ENCODE data around the gene LSM3. TPM values are rescaled to one million over a fixed set of nuclear protein-coding genes. Genes with fewer than 3 reads are reported as not detected.

LSM3 gene
- total RNA-seq, 2 experiments from 2014 or later: 12.4 to 21.9 TPM

DNA sequence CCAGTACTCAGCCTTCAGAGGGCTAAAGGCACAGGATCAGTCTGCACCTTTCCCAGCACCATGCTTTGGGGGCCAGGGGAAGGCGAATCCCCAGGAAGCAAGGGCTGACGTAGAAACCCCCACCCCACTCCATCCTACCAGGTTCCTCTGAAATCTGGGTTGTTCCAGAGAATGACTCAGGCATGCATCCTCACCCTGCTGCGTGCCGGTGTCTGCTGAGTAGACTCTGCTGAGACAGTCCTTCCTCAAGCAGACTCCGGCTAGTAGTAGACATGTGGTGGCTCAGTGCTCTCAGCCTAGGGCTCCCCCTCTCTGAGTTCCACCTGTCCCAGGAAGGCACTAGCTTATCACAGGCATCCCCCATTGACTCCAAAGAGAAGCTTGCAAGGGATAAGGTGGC lies 44.7 kb upstream of the LSM3 start:
- no peak for TF ChIP-seq EZH2phosphoT487 (IDR thresholded peaks at IDR 0.05; ENCODE audit: borderline replicate concordance, low read depth, low read length)
- TF ChIP-seq, protein P1, sequence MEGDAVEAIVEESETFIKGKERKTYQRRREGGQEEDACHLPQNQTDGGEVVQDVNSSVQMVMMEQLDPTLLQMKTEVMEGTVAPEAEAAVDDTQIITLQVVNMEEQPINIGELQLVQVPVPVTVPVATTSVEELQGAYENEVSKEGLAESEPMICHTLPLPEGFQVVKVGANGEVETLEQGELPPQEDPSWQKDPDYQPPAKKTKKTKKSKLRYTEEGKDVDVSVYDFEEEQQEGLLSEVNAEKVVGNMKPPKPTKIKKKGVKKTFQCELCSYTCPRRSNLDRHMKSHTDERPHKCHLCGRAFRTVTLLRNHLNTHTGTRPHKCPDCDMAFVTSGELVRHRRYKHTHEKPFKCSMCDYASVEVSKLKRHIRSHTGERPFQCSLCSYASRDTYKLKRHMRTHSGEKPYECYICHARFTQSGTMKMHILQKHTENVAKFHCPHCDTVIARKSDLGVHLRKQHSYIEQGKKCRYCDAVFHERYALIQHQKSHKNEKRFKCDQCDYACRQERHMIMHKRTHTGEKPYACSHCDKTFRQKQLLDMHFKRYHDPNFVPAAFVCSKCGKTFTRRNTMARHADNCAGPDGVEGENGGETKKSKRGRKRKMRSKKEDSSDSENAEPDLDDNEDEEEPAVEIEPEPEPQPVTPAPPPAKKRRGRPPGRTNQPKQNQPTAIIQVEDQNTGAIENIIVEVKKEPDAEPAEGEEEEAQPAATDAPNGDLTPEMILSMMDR (conservative IDR thresholded peaks at IDR 0.05; ENCODE audit: low read length): no peak
- BruUV-seq (replicated peaks): no TSS peak
- ChIA-PET POLR2A (interaction anchor here (1.4 kb wide), 1 partner anchor 8 kb away, joined by 3 read pairs; the partner anchor contains the start of gene TMEM43), CTCF (ENCODE audit: unreplicated experiment) (no interaction called here)
- DNase-seq (ENCODE audit: low spot score): no peak
- intact Hi-C loops (cut with micrococcal nuclease; ENCODE audit: unreplicated experiment): no loop called here
- Histone ChIP-seq H3K79me2 (ENCODE audit: insufficient read depth, low read depth, low read length) (no peaks in the 10 kb centered on the region), H3K9me3 (ENCODE audit: low read length) (no peaks in the 10 kb centered on the region), H3K36me3 (ENCODE audit: insufficient read depth, low read length) (peaks cover 60% of the 10 kb centered on the region), H3K4me3 (ENCODE audit: low read depth, low read length, poor library complexity, severe bottlenecking) (no peak overlapping the region), H3K4me1 (ENCODE audit: insufficient read depth, low read length, poor library complexity, severe bottlenecking) (no peaks in the 10 kb centered on the region), H4K20me1 (ENCODE audit: insufficient read depth, low read length) (no peaks in the 10 kb centered on the region), H3K27ac (ENCODE audit: low read depth, low read length, poor library complexity, severe bottlenecking) (no peak overlapping the region), H3K9me2 (ENCODE audit: insufficient read depth, low read length) (no peaks in the 10 kb centered on the region), H3K4me2 (ENCODE audit: low read length) (no peak overlapping the region), H2AFZ (ENCODE audit: low read length) (no peak overlapping the region)

DNA sequence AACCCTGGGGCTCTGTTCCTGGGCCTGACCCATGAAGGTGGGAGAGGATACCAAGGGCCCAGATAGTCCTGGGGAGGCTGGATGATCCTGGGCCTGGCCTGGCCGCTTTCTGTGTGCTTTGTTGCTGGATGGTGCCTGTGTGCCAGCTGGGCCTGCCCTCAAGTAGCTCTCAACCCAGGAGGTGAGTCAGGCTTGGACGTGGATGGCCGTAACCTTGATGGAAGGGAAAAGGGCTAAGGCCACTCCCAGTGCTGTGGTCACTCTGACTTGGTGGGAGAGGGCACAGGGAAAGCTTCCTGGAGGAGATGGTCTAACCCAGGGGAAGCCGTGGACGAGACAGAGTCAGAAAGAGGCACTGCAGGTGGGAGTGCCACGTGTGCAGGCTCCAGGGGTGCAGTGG lies 44.3 kb upstream of the LSM3 start:
- Histone ChIP-seq H3K9me2 (ENCODE audit: insufficient read depth, low read length) (no peaks in the 10 kb centered on the region), H3K4me2 (ENCODE audit: low read length) (no peak overlapping the region), H4K20me1 (ENCODE audit: insufficient read depth, low read length) (no peaks in the 10 kb centered on the region), H3K79me2 (ENCODE audit: insufficient read depth, low read depth, low read length) (no peaks in the 10 kb centered on the region), H2AFZ (ENCODE audit: low read length) (no peak overlapping the region), H3K4me3 (ENCODE audit: low read depth, low read length, poor library complexity, severe bottlenecking) (no peak overlapping the region), H3K4me1 (ENCODE audit: insufficient read depth, low read length, poor library complexity, severe bottlenecking) (no peaks in the 10 kb centered on the region), H3K36me3 (ENCODE audit: insufficient read depth, low read length) (peaks cover 57% of the 10 kb centered on the region), H3K9me3 (ENCODE audit: low read length) (no peaks in the 10 kb centered on the region), H3K27ac (ENCODE audit: low read depth, low read length, poor library complexity, severe bottlenecking) (no peak overlapping the region)
- ChIA-PET POLR2A (interaction anchor here (1.4 kb wide), 1 partner anchor 9 kb away, joined by 3 read pairs; the partner anchor contains the start of gene TMEM43), CTCF (ENCODE audit: unreplicated experiment) (no interaction called here)
- TF ChIP-seq EZH2phosphoT487 (IDR thresholded peaks at IDR 0.05; ENCODE audit: borderline replicate concordance, low read depth, low read length): no peak
- TF ChIP-seq, protein P1 (conservative IDR thresholded peaks at IDR 0.05; ENCODE audit: low read length): no peak
- DNase-seq (ENCODE audit: low spot score): no peak
- intact Hi-C loops (cut with micrococcal nuclease; ENCODE audit: unreplicated experiment): no loop called here
- no TSS peak for BruUV-seq (replicated peaks)

DNA sequence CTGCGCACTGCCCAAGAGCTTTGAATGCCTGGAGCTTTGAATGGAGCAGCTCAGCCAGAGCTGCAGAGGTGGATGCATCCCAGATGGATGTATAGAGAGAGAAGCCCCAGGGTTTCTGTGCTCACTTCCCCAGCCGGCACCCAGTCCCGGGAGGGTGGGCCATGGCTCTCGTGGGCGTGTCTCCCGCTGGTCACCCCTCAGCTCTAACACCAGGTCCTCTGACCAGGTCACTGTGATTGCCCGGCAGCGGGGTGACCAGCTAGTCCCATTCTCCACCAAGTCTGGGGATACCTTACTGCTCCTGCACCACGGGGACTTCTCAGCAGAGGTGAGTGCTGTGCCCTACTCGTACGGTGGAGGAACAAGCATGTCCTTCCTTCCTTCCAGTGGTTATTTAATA lies 43.0 kb upstream of the LSM3 start:
- TF ChIP-seq EZH2phosphoT487 (IDR thresholded peaks at IDR 0.05; ENCODE audit: borderline replicate concordance, low read depth, low read length): no peak
- TF ChIP-seq, protein P1 (conservative IDR thresholded peaks at IDR 0.05; ENCODE audit: low read length): no peak
- Histone ChIP-seq H3K36me3 (ENCODE audit: insufficient read depth, low read length) (peaks cover 46% of the 10 kb centered on the region), H3K9me2 (ENCODE audit: insufficient read depth, low read length) (no peaks in the 10 kb centered on the region), H3K4me1 (ENCODE audit: insufficient read depth, low read length, poor library complexity, severe bottlenecking) (no peaks in the 10 kb centered on the region), H3K4me2 (ENCODE audit: low read length) (no peak overlapping the region), H3K79me2 (ENCODE audit: insufficient read depth, low read depth, low read length) (no peaks in the 10 kb centered on the region), H2AFZ (ENCODE audit: low read length) (no peak overlapping the region), H3K27ac (ENCODE audit: low read depth, low read length, poor library complexity, severe bottlenecking) (no peak overlapping the region), H4K20me1 (ENCODE audit: insufficient read depth, low read length) (no peaks in the 10 kb centered on the region), H3K4me3 (ENCODE audit: low read depth, low read length, poor library complexity, severe bottlenecking) (no peak overlapping the region), H3K9me3 (ENCODE audit: low read length) (no peaks in the 10 kb centered on the region)
- intact Hi-C loops (cut with micrococcal nuclease; ENCODE audit: unreplicated experiment): no loop called here
- ChIA-PET CTCF (ENCODE audit: unreplicated experiment) (no interaction called here), POLR2A (no interaction called here)
- no peak for DNase-seq (ENCODE audit: low spot score)
- no TSS peak for BruUV-seq (replicated peaks)
